Measurements from ENCODE around the gene DMRT2.

DNA sequence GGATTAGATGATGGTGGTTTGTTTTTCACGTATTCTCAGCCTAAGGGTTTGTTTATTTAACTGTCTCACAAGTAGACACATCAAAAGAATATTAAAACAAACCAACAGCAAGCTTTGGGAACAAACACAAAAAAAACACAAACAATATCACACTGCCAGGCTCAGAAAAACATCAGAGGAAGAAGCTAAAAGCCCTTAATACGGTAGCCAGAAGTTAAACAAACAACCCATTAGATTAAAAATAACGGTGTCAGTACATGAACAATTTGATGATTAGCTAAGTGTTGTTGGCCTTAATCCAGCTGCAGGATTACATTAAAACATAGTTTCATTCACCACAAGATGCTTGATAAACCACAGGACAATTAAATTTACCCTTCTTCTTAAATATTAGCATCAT is 15.9 kb upstream of the DMRT2 start:
- TF ChIP-seq, protein P1, sequence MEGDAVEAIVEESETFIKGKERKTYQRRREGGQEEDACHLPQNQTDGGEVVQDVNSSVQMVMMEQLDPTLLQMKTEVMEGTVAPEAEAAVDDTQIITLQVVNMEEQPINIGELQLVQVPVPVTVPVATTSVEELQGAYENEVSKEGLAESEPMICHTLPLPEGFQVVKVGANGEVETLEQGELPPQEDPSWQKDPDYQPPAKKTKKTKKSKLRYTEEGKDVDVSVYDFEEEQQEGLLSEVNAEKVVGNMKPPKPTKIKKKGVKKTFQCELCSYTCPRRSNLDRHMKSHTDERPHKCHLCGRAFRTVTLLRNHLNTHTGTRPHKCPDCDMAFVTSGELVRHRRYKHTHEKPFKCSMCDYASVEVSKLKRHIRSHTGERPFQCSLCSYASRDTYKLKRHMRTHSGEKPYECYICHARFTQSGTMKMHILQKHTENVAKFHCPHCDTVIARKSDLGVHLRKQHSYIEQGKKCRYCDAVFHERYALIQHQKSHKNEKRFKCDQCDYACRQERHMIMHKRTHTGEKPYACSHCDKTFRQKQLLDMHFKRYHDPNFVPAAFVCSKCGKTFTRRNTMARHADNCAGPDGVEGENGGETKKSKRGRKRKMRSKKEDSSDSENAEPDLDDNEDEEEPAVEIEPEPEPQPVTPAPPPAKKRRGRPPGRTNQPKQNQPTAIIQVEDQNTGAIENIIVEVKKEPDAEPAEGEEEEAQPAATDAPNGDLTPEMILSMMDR (conservative IDR thresholded peaks at IDR 0.05 in 1 of 2, IDR thresholded peaks at IDR 0.05 in 1 of 2; ENCODE audit: extremely low read depth in 1 of 2, insufficient read depth in 1 of 2, low read depth in 1 of 2, low read length in 2 of 2): no peak
- TF ChIP-seq EZH2 (IDR thresholded peaks at IDR 0.05; ENCODE audit: borderline replicate concordance, low read length): no peak
